ENCODE data around the gene STXBP4.

The STXBP4 gene

GRCh38 chr17:54968262-54968987, at the start of gene STXBP4, which contains the start of gene COX11:
Gene STXBP4 (plus strand): TSS chr17:54968765. CDS start chr17:54986220, 17,455 bp downstream.
Gene COX11 (minus strand): TSS chr17:54968654. CDS start chr17:54968646, 8 bp downstream.
- in situ Hi-C loops (cut with MboI; ENCODE audit: low sequenced_read_pairs): no loop called here

GRCh38 chr17:54919425-54919824, 49.1 kb upstream of the STXBP4 start:
- in situ Hi-C loops (cut with MboI; ENCODE audit: low sequenced_read_pairs): no loop called here

- in situ Hi-C loops (cut with MboI; ENCODE audit: low sequenced_read_pairs): no loop called here
These were observed 47.7 kb upstream of the STXBP4 start for GRCh38 chr17:54920819-54921218.

GRCh38 chr17:54924405-54924804, 44.2 kb upstream of the STXBP4 start:
- in situ Hi-C loops (cut with MboI; ENCODE audit: low sequenced_read_pairs): no loop called here

- in situ Hi-C loops (cut with MboI; ENCODE audit: low sequenced_read_pairs): no loop called here
These were observed 41.0 kb upstream of the STXBP4 start for GRCh38 chr17:54927525-54927924.

GRCh38 chr17:54932711-54933110, 35.9 kb upstream of the STXBP4 start:
- in situ Hi-C loops (cut with MboI; ENCODE audit: low sequenced_read_pairs): no loop called here

- in situ Hi-C loops (cut with MboI; ENCODE audit: low sequenced_read_pairs): no loop called here
These were observed 34.6 kb upstream of the STXBP4 start for GRCh38 chr17:54933921-54934320.

GRCh38 chr17:54935471-54935870, 33.1 kb upstream of the STXBP4 start:
- in situ Hi-C loops (cut with MboI; ENCODE audit: low sequenced_read_pairs): no loop called here

- in situ Hi-C loops (cut with MboI; ENCODE audit: low sequenced_read_pairs): no loop called here
These were observed 31.5 kb upstream of the STXBP4 start for GRCh38 chr17:54937018-54937417.

- in situ Hi-C loops (cut with MboI; ENCODE audit: low sequenced_read_pairs): no loop called here
These were observed 31.1 kb upstream of the STXBP4 start for GRCh38 chr17:54937426-54937825.

- in situ Hi-C loops (cut with MboI; ENCODE audit: low sequenced_read_pairs): no loop called here
These were observed 27.3 kb upstream of the STXBP4 start for GRCh38 chr17:54941285-54941684.

GRCh38 chr17:54944796-54945195, 23.8 kb upstream of the STXBP4 start:
- in situ Hi-C loops (cut with MboI; ENCODE audit: low sequenced_read_pairs): no loop called here

- in situ Hi-C loops (cut with MboI; ENCODE audit: low sequenced_read_pairs): no loop called here
These were observed 23.3 kb upstream of the STXBP4 start for GRCh38 chr17:54945231-54945630.

GRCh38 chr17:54945671-54946070, 22.9 kb upstream of the STXBP4 start:
- in situ Hi-C loops (cut with MboI; ENCODE audit: low sequenced_read_pairs): no loop called here

GRCh38 chr17:54947396-54947795, 21.2 kb upstream of the STXBP4 start:
- in situ Hi-C loops (cut with MboI; ENCODE audit: low sequenced_read_pairs): no loop called here

- in situ Hi-C loops (cut with MboI; ENCODE audit: low sequenced_read_pairs): no loop called here
These were observed 20.2 kb upstream of the STXBP4 start for GRCh38 chr17:54948380-54948779.

GRCh38 chr17:54950116-54950515, 18.4 kb upstream of the STXBP4 start:
- in situ Hi-C loops (cut with MboI; ENCODE audit: low sequenced_read_pairs): no loop called here

GRCh38 chr17:54951286-54951685, 17.3 kb upstream of the STXBP4 start:
- in situ Hi-C loops (cut with MboI; ENCODE audit: low sequenced_read_pairs): no loop called here

GRCh38 chr17:54956791-54957190, 11.8 kb upstream of the STXBP4 start:
- in situ Hi-C loops (cut with MboI; ENCODE audit: low sequenced_read_pairs): no loop called here

- in situ Hi-C loops (cut with MboI; ENCODE audit: low sequenced_read_pairs): no loop called here
These were observed 824 bp upstream of the STXBP4 start for GRCh38 chr17:54967621-54968261.

- in situ Hi-C loops (cut with MboI; ENCODE audit: low sequenced_read_pairs): no loop called here
These were observed 395 bp downstream of the STXBP4 start for GRCh38 chr17:54968988-54969332.

Data from HL-60/S4 (cell line).